GM19025 (cell line): Measurements from ENCODE around the gene SORBS1.

ENCODE experiments used
- ATAC-seq: cut with Tn5 transposase; IDR thresholded peaks from one replicate; pipeline ENCODE4 v1.9.1; 2021; ENCODE audit warnings: mild to moderate bottlenecking, low read depth, moderate library complexity; ENCODE audit not compliant: unreplicated experiment

SORBS1 gene

DNA sequence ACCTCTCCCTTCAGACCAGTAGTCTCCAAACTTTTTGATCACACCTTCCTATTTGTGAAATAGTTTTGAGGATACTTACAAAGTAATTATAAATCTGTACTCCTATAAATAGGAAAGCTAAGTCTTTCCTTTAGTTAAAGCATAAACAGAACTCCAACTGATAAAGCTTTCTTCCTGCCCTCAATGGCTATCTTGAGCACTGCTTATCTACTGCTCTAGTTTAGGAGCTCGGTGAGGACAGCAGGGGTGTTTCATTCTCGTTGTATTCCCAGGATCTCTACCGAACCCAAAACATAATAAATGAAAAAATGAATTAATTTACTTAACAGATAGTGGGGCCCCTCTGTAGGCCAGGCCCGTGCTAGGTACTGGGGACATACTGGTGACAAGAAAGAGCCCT, 17.7 kb downstream of the SORBS1 start:
- no peak for ATAC-seq

DNA sequence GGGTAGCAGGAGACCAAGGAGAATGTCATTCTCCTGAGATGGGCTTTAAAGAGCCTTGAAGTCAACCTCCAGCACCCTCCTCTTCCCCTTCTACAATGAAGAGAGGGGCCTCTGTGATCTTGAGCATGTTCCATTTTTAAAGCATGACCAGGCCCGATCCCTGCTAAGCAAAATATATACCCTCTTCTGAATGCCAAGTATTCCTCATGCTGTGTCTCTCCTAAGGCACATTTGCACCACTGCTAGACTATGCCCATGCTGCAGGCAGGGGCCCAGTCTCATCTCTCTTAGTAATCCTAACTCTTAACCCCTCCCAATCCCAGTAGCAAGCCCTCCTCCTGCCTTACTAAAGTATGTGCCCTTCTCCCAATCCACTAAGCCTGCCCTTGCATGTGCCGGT, 18.4 kb downstream of the SORBS1 start:
- ATAC-seq: no peak

DNA sequence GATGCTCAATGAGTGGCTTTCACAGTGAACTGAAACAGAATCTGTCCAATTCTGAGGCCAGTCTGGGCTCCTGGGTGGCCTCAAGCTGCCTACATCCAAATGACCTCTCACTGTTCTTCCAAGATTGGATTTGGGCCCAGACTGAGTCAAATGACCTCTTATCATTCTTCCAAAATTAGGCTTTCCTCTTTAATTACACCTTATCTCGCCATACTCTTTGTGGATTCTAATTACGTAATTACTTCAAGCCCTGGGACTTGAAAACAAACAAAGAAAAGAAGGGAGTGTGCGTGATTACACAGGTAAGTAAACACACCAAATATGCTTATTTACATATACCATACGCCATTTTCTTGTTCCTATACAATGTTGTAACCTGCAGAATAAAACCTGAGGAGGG, 18.8 kb downstream of the SORBS1 start:
- ATAC-seq: no peak

DNA sequence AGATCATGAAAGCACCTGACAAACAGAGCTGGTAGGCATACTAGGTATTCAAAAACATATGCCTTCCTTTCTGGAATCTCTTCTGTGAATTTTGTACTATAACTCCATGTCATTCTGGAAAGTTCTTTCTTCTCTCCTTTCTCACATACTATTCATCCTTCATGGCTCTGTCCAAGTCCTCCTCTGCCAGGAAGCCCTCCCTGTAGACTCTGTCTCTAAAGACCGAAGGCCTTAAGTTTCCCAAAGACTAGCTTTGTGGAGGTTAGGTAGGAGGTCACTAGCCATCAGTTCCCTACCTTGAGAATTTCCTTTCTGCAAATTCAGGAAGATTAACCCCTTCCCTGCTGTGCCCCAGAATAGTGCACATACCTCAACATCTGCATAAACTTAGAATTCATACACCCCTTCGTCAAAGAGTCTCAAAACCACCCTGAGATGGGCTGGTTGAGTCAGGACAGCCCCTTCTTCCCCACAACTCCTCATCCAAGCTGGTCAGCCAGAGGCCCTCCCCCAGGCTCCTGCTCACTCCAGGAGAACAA, 20.6 kb downstream of the SORBS1 start:
- no peak for ATAC-seq

DNA sequence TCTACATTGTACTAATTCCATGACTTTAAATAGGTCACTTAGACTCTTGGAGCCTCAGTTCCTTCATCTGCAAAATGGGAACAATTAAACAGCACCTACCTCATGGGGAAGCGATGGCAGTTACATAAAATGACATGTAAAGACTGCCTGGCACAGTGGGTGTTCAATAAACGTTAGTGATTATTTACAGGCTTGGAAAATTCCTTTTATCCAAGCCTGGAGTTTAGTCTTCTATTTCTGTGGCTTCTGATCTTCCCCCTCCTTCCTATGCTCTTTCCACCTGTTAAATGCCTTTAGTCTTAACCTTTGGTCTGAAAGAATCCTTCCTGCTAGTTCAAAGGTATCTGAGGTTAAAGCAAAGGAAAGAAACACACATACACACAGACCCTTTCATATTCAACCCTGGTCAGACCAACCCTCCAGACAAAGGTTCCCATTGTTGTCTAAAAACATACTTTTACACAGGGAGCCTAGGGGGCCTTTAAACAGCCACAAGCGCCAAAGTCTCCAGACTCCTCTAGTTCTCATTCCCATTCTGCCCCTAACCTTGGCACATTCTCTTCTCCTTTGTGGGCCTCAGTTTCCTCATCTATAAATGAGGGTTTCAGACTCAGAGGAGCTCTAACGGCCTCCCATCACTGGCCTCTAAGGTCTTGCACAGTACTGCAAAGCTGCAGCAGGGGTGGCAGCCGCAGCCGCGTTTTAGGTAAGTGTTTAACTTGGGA, 21.4 kb downstream of the SORBS1 start:
- ATAC-seq: no peak

DNA sequence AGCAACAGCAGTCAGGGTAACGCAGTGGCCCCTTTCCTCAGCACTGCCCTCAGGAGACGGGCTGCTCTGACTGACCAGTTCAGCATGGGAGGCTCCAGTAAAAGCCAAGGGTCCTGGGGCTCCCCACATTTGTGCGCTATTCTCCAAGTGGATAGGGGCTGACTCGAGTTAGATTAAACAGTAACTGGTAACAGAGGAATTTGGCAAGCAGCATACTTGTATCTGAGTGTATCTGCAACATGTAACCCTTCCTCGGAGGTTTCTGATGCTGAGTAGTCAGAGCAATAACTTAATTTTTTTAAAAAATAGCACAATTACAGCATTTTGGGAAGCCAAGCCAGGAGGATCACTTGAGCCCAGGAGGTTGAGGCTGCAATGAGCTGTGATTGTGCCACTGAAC, 22.8 kb downstream of the SORBS1 start:
- no peak for ATAC-seq

DNA sequence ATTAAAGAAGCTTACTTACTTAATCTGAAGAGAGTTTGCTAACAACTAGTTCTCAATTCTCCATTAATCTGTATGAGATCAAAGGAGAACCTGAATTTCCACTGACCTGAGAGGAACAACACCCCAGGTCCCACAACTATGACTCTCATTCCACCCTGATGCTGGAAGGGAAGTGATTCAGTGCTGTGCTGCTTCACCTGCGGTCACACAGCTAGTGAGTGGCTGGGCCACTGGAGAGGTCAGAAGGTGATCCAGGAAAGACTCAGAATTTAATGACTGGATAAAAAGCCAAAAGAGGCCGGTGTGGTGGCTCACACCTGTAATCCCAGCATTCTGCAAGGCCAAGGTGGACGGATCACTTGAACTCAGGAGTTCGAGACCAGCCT, 23.6 kb downstream of the SORBS1 start:
- ATAC-seq: no peak

DNA sequence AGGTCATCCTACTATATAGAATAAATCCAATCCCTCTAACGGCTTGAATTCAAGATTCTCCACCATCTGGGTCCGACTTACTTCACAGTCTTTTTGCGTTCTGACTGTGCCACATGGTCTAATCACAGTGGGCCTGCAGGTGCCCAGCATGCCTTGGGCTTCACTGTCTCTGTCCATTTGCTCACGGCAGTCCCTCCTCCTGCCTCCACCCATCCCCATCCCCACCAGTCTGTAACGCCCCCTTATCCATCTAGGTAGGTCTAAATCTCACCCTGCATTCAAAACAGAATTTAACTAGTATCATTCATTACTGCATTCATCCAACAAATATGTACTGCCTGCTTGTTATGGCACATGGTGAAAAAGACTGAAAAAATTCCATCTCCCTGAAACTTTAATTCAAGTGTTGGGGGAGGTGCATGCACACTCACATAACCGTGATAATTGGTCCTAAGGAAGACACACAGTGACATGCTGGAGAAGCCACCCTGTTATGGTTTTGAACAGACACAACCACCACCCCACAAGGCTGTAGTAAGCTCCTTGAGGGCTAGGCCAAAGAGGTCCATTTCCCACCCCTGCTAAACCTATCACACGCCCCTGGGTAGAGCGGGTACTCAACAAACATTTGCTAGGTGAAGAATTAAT, 24.2 kb downstream of the SORBS1 start:
- no peak for ATAC-seq

DNA sequence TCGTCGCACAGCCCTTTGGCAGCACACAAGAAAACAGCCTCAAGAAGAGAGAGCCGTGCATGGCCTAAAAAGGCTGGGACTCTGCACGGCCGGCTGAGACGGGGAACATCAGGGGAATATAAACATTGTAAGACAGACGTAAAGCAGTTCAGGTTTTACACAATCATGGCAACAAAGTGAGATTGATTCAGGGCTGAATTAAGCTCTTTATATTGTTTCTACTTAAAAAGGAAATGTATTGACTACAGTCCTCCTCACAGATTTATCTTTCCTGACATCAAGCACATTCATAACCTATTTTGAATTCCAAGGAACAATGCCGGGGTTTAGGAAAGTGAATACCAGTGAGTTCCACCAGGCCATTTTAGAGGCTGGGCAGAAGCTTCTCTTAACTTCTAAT, 25.2 kb downstream of the SORBS1 start:
- no peak for ATAC-seq

DNA sequence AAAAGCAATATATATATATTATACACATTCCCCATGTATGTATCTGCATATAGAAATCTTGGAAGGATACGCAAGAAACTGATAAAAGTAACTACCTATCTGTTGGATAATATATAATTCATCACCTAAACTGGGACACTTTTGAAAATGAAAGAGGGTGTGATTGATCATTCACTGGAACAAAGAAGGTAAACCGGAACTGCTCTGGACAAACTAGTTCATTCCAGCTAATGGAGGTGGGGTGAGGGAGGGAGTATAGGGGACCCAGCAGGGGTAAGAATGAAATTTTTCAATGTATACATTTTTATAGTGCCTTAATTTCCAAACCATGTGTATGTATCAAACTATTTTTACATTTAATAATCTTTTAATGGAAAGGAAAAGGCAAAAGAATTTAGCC, 25.6 kb downstream of the SORBS1 start:
- no peak for ATAC-seq

DNA sequence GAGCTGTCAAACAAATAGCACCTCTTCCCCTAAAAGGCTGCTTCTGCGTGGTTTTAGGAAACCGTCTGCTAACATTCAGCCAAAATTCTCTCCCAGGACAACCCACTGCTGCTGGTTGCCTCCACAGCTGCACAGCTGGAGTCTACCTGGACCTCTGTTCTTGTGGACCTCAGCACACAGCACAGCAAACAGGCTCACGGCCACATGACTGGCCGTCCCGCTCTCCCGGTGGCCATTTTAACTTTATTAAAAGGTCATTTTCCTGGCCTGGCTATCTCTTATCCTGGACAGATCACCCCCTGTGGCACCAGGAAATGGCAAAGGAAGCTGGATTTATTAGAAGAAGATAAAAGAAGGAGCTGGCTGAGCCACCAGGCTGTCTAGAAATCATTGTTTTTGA, 27.6 kb downstream of the SORBS1 start:
- ATAC-seq: no peak

DNA sequence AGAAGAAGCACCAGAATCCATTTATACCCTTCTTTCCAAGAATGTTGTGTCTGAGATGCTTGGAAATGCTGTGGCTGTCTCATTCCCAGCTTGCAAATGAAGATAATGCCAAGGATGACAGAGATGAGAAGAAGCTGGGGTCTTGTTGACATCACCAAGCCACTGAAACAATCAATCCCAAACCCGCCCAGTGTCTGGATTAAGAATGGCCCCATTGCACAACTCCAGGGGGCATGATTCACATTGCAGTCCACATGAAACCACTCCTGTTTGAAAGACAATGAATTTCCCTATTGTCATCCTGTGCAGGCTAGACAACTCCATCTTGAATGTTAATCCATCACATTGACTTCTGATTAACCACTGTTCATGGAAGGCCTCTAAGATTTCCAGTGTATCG, 28.6 kb downstream of the SORBS1 start:
- no peak for ATAC-seq

DNA sequence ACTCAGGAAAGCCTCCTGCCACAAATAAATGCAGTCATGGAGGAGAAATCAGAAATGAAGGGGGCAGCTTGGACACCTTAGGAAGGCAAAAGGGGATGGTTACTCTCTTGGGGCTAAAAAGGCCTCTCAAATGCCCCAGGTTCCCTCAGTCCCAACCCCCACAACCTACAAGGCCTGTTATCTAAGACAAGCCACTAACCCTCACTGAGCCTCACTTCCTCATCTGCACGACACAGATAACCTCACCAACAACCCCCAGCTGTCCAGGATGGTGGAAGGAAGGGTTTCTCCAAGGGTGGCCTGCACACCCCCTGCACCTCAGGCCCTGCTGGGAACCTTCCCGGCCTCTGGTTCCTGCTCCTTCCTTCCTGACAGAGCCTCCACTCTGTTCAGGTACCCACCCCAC, 29.2 kb downstream of the SORBS1 start:
- no peak for ATAC-seq

DNA sequence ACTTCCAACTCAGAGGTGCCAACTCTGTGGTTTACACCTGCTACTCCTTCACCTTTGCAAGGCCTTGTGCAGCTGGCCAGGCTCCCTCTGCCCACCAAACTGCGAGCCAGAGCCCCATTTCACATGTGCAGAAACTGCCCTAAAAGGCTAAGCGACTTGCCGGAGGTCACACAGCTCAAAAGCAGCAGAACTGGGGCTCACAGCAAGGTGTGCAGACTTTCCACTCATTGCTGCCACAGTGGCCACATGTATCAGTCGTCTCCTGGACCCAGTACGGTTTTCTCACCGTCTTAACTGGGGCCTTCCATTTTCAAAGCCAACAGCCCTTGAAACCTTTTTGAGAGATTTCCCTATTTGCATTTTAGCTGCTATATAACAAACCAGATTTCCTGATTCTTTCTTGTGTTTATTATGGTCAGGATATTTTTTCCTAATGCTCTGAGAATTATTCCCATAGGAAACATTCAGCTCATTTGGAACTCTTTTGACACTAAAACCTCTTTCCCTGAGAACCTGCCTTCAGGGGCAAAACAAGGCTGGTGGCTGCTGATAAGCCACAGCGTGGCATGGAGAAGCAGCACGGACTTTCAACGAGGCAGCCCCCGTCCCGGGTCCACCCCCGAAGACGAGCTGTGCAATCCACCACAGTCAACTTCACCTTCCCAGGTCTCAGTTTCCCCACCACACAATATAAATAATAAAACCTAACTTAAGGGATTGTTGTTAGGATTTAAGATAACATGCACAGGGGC, 29.9 kb downstream of the SORBS1 start:
- no peak for ATAC-seq

DNA sequence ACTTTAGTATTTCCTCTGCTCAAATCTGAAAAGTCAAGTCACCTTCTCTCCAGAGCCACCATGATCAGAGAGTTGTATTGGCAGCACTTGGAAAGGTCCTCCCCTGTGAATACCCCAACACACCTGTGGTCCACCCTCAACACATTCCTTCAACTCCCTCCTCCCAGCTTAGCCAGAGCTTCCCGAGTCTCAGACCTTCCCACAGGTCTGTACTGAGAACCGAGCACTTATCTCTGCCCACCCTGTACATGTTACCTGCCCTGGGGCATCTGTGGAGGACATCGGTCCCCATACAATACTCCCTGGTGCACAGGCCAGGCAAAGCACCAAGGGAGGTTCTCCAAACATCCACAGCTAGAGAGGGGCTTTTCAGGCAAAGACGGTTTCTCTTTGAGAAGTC, 30.6 kb downstream of the SORBS1 start:
- no peak for ATAC-seq

DNA sequence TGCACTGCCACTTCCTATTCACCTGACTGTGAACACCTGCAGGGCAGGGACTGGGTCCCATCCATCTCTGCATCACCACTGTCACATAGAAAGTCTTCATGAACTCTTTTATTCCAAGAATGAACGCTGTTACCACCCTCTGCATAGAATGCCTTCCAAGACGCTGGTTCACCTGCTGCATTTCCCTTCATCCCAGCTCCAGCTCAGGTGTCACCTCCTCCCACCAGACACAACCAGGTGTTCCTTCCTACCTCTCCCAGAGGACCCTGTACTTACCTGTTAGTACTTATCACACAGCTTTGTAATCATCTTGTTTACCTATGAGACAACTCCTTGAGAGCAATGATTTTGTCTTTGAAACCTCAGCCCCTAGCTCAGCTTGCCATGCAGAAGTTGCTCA, 31.1 kb downstream of the SORBS1 start:
- ATAC-seq: no peak

DNA sequence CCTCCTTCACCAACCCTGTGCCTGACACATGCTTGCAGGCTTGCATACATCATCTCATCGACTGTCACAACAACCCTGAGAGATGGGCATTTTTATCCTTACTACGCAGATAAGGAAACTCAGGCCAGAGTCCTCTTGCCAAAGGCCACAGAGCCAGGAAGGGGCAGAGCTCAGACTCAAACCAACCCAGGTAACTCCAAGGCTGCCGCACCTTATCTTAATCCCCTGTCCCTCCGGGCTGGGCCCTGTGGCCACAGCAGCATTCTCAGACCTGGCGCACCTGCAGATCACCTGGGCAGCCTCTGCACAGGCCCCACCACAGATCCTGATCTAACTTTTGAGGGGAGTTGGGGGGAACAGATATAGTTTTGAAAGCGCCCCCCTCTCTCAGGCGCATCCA, 35.1 kb downstream of the SORBS1 start:
- ATAC-seq: no peak

DNA sequence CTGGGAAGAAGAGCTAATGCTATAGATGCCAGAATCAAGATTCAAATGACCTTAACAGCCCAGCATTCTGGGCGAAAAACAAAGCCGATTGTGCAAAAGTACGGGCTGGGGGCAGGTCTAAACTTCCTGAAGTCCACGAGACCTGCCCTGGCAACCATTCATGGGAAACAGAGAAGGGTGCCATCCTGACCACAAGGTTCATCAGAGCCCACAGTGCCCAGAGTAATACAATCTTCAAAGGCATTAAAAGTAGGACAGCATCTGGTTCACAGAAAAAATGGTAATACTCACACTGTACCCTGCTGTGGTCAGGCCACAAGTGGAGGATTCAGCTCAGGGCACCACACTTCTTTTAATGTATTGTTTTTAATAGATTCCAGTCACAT, 36.1 kb downstream of the SORBS1 start:
- ATAC-seq: no peak

DNA sequence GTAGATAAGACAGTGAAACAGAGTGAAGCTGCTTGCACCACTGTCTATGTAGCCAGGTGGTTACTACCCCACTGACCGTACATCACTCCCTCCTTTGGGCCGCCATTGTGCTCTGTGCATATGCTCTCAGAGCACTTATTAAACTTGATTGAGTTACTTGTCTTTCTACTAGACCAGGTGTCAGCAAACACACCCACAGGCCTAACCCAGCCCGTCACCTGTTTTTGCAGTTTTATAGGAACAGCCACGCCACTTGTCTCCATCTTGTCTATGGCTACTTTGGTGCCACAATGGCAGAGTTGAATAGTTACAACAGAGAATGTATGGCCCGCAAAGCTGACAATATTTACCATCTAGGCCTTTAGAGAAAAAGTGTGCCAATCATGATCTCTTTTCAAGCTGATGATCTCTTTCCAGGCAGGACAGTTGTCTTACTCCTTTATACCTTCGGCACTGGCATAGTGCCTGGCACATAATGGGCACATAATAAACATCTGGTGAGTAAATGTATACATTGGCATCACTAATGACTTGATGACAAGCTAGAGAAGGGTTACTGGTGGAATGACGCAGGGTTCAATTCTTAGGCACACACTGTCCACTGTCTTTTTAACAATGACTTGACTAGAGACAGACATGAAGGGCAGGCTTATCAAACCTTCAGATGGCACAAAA, 36.7 kb downstream of the SORBS1 start:
- ATAC-seq: no peak

DNA sequence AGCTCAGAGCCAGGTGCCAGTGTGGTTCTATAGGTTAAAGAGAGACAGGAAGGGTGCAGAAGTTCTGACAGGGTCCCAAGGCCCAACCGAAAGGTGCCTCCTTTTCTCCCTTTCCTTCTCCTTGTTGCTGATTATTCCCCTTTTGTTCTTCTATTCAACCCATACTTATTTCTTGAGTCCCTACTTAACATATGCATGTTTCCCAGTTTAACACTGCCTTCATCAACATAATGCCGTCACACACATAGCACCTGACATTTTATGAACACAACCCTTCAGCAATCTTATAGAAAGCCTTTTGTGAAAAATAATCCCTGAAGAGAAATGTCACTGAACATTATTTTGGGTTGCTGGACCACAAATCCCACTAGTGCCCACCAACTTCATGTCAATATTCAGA, 39.1 kb downstream of the SORBS1 start:
- ATAC-seq: no peak

DNA sequence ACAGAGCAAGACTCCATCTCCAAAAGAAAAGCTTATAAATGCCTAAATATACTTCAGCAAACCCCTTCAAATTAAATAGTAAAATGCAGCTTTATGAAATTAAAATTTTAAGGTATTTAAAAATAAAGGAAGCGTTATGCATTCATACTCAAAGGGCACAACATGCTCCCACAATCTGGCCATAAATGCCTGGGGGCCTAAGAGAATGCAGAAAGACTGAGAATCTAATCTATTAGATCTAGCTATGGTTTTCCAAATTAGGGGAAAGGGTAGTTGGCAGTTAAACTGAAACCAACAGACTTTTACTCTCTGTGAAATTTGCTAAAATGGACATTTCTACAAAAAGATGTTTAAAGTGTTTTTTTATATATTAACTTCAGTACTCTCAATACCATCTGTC, 40.6 kb downstream of the SORBS1 start:
- ATAC-seq: no peak
